ENCODE measurements around the gene FAM167B.
"Not testable (repeated sequence)": the region's sequence is repeated elsewhere in the genome, so short reads cannot be mapped to it uniquely, and the experiment has no call there.

The FAM167B gene

DNA sequence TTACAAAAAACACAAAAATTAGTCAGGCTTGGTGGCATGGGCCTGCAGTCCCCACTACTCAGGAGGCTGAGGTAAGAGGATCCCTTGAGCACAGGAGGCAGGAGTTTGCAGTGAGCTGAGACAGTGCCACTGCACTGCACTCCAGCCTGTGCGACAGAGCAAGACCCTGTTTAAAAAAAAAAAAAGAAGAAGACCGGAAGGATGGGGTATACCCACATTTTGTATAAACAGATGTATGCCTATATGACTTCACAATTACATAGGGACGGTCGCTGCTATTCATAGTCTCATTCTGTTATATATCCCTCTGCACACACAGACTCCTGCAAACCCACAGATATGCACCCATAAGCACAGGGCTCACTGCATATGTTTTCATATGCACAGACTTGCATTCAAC lies 16.7 kb downstream of the FAM167B start:
- peak; percentile 51 to 58 for ATAC-seq

DNA sequence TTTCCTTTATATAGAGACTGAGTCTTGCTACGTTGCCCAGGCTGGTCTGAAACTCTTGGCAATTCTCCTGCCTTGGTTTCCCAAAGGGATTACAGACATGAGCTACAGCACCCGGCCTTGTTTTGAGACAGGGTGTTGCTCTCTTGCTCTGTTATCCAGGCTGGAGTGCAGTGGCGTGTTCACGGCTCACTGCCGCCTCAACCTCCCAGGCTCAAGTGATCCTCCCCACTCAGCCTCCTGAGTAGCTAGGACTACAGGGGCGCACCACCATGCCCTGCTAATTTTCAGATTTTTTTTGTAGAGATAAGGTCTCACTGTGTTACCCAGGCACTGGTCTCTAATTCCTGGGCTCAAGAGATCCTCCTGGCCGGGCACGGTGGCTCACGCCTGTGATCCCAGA lies 18.8 kb downstream of the FAM167B start:
- ATAC-seq, result no peak

DNA sequence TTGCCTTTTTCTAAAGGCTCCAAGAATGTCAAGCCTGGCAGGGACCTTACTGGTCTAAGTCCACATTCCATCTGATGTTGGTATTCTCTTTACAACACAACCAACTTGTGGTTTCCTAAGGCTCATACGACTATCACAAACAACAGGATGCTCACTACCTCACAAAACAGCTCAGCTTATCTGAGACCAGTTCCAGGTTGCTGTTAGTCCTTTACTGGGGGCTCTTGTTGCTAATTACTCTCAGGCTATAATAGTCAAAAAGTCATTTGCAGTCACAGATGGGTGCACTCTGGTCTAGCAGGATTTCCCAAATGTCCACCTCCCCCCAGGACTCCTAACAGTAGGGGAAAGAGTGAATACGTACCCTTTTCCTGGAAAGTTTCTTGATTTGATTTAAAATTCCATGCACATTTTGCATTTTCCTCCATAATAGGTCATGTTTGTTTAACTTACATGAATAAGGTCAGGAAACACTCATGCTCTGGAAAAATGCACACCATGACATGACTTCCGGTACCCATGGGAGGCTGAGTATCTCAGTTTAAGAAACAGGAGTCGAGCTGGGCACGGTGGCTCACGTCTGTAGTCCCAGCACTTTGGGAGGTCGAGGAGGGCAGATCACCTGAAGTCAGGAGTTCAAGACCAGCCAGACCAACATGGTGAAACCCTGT lies 20.0 kb downstream of the FAM167B start:
- peak; percentile 33 to 55 for ATAC-seq

DNA sequence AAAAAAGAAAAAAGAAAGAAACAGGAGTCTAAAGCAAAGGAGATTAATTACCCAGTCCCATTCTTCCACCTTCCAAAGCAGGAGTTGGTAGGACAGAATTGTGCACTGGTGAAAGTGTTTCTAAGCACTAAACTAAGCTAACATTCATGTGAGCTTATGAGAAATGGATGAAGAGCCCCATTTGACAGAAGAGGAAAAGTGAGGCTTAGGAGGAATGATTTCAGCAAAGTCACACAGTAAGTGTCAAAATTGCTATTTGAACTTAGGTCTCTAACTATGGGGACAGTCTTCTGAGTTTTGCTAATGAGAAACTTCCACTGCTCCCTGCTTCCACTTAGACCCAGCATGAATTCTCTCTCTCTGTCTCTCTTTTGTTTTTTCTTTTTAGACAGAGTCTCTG lies 22.7 kb downstream of the FAM167B start:
- ATAC-seq, result no peak

DNA sequence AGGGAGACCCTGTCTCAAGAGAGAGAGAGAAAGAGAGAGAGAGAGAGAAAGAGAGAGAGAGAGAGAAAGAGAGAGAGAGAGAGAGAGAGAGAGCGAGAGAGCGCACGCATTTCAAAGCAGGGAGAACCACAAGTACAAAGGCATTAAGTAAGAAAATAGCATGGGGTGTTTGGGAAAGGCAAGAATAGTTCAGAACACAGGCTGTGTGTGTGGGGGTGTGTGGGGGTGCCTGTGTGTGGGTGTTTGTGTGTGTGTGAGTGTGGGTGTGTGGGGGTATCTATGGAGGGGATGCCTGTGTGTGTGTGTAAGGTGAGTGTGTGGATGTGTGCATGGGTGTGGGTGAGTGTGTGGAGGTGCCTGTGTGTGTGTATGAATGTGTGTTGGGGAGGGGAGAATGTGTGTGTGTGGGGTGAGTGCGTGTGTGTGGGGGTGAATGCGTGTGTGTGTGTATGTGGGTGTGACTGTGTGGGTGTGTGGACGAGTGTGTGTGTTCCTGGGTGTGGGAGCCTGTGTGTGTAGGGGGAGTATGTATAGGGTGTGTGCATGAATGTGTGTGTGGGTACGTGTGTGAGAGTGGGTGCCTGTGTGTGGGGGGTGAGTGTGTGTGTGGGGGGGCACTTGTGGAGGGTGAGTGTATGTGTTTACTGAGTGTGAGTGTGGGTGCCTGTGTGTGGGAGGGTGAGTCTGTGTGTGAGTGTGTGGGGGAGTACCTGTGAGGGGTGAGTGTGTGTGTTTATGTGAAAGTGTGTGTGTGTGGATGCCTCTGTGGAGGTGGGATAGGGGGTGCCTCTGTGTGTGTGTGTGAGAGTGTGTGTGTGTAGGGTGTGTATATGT lies 25.8 kb downstream of the FAM167B start:
- ATAC-seq, result peak; percentile 14 to 22

DNA sequence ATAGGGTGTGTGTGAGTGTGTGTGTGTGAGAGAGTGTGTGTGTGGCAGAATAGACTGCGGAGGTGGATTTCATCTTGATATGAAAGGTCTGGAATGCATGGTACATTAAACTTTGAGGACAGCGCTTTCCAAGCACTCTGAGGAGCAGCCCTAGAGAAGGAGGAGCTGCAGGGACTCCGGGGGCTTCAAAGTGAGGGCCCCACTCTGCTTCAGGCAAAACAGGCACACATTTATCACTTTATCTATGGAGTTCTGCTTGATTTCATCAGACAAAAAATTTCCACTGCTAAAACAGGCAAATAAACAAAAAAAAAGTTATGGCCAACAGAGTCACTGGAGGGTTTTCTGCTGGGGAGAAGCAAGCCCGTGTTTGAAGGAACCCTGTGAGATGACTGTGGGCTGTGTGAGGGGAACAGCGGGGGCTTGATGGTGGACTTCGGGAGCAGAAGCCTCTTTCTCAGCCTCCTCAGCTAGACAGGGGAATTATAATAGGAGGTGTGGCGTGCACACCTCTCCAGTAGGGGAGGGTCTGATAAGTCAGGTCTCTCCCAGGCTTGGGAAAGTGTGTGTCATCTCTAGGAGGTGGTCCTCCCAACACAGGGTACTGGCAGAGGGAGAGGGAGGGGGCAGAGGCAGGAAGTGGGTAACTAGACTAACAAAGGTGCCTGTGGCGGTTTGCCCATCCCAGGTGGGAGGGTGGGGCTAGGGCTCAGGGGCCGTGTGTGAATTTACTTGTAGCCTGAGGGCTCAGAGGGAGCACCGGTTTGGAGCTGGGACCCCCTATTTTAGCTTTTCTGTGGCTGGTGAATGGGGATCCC lies 26.6 kb downstream of the FAM167B start:
- peak; percentile 92 to 96 for ATAC-seq

DNA sequence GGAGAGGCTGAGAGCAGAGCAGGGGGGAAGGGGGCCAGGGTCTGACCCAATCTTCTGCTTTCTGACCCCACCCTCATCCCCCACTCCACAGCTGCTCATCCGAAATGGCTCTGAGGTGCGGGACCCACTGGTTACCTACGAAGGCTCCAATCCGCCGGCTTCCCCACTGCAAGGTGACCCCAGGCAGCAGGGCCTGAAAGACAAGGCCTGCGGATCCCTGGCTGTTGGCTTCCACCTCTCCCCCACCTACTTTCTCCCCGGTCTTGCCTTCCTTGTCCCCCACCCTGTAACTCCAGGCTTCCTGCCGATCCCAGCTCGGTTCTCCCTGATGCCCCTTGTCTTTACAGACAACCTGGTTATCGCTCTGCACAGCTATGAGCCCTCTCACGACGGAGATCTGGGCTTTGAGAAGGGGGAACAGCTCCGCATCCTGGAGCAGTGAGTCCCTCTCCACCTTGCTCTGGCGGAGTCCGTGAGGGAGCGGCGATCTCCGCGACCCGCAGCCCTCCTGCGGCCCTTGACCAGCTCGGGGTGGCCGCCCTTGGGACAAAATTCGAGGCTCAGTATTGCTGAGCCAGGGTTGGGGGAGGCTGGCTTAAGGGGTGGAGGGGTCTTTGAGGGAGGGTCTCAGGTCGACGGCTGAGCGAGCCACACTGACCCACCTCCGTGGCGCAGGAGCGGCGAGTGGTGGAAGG lies 27.8 kb downstream of the FAM167B start:
- ATAC-seq, result no peak

DNA sequence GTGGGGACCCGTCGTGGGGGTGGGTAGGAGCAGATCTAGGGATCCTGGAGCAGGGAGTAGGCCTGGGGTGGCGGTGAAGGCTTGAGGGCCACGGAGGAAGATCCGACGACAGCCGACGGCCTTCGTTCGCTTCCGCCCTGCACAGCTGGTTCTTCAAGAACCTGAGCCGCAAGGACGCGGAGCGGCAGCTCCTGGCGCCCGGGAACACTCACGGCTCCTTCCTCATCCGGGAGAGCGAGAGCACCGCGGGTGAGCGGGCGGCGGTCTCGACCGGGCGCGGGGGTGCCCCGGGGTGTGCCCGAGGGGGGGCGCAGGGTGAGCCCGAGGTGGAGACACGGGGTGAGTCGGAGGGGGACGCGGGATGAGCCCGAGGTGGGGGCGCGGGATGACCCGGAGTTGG lies 28.4 kb downstream of the FAM167B start:
- no peak for ATAC-seq

DNA sequence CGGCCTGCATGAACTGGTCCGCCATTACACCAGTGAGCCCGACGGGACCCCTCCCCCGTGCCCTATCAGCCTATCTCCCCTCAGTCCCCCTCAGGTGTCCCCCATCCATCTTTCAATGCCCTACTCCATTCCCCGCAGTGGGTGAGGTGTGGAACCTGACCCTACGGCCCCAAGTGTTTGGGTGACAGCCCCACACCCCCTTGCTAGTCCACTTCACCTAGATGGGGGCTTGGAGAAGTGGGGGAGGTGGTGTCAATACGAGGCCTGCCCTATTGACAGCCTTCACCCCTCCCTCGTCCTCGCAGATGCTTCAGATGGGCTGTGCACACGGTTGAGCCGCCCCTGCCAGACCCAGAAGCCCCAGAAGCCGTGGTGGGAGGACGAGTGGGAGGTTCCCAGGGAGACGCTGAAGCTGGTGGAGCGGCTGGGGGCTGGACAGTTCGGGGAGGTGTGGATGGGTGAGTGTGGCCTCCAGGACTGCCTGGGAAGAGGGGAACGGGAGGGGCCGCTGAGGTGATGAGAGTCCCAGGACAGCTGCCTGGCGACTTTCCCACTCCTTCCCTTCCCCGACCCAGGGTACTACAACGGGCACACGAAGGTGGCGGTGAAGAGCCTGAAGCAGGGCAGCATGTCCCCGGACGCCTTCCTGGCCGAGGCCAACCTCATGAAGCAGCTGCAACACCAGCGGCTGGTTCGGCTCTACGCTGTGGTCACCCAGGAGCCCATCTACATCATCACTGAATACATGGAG lies 29.2 kb downstream of the FAM167B start:
- ATAC-seq, result no peak

DNA sequence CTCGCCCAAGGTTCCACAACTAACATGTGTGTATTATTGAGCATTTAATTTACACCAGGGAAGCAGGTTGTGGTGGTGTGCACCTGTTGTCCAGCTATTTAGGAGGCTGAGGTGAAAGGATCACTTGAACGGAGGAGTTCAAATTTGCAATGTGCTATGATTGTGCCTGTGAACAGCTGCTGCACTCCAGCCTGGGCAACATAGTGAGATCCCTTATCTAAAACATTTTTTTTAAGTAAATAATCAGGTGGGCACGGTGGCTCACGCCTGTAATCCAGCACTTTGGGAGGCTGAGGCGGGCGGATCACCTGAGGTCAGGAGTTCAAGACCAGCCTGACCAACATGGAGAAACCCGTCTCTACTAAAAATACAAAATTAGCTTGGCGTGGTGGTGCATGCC lies 37.8 kb downstream of the FAM167B start:
- ATAC-seq, result not testable (repeated sequence)

DNA sequence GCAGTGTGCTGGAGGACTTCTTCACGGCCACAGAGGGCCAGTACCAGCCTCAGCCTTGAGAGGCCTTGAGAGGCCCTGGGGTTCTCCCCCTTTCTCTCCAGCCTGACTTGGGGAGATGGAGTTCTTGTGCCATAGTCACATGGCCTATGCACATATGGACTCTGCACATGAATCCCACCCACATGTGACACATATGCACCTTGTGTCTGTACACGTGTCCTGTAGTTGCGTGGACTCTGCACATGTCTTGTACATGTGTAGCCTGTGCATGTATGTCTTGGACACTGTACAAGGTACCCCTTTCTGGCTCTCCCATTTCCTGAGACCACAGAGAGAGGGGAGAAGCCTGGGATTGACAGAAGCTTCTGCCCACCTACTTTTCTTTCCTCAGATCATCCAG lies 38.6 kb downstream of the FAM167B start:
- ATAC-seq, result no peak

DNA sequence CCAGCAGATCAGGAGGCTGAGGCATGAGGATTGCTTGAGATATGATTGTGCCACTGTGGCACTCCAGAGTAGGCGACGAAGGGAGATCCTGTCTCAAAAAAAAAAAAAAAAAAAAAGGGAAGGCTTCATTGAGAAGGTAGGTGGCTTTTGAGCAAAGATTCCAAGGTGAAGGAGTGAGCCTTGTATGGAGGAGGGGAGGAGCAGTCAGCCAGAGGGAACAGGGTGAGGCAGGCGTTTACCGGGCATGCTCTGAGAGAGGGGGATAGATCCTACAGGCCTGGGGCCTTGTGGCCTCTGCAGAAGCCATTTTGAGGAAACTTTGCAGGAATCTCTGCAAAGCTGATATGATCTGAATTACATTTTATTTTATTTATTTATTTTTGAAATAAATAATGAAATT lies 39.7 kb downstream of the FAM167B start:
- ATAC-seq, result no peak

DNA sequence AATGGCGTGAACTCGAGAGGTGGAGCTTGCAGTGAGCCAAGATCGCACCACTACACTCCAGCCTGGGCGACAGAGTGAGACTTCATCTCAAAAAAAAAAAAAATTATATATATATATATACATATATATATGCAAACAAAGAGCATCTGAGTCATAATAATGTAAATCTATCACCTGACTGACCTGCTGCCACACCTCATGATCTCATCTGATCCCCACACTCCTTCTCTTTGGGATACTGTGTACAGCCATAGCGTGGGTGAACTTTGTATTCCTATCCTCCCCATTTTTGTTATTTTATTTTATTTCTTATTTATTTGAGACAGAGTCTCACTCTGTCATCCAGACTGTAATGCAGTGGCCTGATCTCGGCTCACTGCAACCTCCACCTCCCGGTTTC lies 42.2 kb downstream of the FAM167B start:
- ATAC-seq, result no peak

DNA sequence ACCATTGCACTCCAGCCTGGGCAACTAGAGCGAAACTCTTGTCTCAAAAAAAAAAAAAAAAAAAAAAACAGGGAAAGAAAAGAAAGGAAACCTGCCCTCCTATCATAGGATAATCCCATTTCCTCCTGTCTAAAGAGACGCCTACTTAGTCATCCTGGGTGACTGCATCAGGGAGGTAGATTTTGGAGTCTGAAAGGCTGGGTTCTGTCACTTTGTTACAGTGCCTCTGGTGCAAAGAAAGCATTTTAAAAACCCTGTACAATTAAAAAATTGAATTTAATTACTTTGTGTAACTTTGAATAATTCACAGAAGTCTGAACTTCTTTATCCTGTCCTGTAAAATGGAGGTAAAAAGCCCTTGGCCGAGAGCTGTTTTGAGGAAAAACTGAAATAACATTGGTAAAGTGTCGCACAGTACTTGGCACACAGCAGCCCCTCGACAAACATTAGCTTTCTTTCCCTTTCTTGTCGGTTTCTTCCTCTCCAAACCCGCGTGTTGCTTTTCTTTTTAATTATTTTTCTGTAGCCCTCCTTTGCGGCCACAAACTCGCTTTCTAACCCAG lies 44.2 kb downstream of the FAM167B start:
- no peak for ATAC-seq

DNA sequence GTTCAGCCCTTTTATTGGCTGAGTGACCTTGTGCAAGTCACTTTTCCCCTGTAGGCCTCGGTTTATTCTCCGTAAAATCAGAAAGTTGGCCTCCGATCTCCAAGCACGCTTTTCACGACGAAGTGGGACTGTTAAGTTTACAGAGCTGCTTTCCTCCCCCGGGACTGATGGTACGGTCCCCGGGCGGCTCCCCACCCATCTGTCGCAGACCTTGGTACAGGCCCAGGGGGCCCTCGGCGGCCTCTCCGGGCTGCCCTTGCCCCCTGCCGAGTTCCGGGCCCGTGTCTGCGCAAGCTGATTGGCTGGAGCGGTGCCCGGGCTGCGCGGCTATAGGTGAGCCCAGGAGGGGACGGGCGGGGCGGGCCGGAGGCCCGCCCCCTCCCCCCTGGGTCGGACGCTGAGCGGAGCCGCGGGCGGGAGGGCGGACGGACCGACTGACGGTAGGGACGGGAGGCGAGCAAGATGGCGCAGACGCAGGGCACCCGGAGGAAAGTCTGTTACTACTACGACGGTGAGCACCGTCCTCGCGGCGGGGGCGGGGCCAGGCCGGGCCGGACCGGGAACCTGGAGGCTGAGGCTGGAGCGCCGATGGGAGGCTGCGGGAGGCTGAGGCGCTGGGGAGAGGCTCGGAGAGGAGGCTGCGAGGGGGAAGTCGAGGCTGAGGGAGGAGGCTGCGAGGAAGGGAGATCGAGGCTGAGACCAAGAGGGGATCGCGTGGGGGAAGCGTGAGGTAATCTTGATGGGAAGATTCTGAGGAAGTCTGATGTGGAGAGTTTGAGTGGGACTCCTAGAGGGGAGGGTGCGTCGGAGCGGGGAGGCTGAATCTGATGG lies 44.9 kb downstream of the FAM167B start, which contains the start of gene HDAC1:
Gene HDAC1 (plus strand): TSS at position 376 of the 831 bp plus-strand sequence. CDS start 87 bp downstream, at position 463.
- ATAC-seq, result peak; percentile 99 to 100

DNA sequence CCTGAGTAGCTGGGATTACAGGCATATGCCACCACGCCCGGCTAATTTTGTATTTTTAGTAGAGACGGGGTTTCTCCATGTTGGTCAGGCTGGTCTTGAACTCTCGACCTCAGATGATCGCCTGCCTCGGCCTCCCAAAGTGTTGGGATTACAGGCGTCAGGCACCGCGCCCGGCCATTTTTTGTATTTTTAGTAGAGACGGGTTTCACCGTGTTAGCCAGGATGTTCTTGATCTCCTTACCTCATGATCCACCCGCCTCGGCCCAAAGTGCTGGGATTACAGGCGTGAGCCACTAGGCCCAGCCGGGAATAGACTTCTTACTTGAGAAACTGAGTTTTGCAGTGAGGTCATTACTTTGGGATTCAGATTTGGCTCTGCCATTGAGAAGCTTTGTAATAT lies 51.2 kb downstream of the FAM167B start:
- not testable (repeated sequence) for ATAC-seq

Data from activated CD4-positive, CD25-positive, alpha-beta regulatory T cell treated with anti-CD3 and anti-CD28 coated beads, Interleukin-2, amount 50 U/mL, for 24 hours (primary cell).